ENCODE data around the gene DMRTC1.
"Not testable (repeated sequence)": the region's sequence is repeated elsewhere in the genome, so short reads cannot be mapped to it uniquely, and the experiment has no call there.

DMRTC1 gene

DNA sequence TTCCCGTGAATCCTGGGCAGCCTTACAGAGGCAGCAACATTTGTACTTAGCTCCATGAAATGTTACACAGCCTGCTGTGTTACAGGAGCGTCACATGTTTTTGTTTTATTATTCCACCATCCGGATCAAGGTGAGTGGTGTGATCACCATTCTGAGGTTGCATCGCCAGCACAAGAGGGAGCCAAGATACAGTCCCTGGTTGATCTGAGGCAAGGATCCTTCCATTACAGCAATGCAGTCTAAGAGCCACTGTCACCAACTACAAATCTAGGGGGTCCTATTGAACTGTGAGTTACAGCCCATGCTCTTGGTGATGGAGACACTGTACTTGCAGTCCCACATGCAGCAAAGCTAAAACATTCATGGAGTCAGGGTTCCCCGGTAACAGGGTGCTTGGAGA lies 27.5 kb downstream of the DMRTC1 start:
- H3K4me3 ChIP-seq (ENCODE audit: low read length in 2 of 2), result not testable (repeated sequence)

GRCh38 chrX:72912315-72912714 lies 31.3 kb downstream of the DMRTC1 start, which contains the start of gene FAM236C:
FAM236C (plus strand) TSS chrX:72912615; CDS start chrX:72912715, 100 bp downstream.
- H3K27me3 ChIP-seq (ENCODE audit: control insufficient read depth in 1 of 2, insufficient read depth in 2 of 2, low read length in 2 of 2); H3K4me1 ChIP-seq (ENCODE audit: control insufficient read depth, insufficient read depth, low read length); H3K9me3 ChIP-seq (ENCODE audit: control insufficient read depth in 2 of 2, low read length in 2 of 2); H3K36me3 ChIP-seq (ENCODE audit: control insufficient read depth in 2 of 2, insufficient read depth in 2 of 2, low read length in 2 of 2); H3K4me3 ChIP-seq (ENCODE audit: low read length in 2 of 2); H3K27ac ChIP-seq (ENCODE audit: low read length); H3K9ac ChIP-seq (ENCODE audit: low read length in 2 of 2): not testable (repeated sequence)

More for the DNA sequence above, 27.5 kb downstream of the DMRTC1 start:
- H3K4me1 ChIP-seq (ENCODE audit: control insufficient read depth, insufficient read depth, low read length); H3K27me3 ChIP-seq (ENCODE audit: control insufficient read depth in 1 of 2, insufficient read depth in 2 of 2, low read length in 2 of 2); H3K36me3 ChIP-seq (ENCODE audit: control insufficient read depth in 2 of 2, insufficient read depth in 2 of 2, low read length in 2 of 2); H3K9ac ChIP-seq (ENCODE audit: low read length in 2 of 2); H3K9me3 ChIP-seq (ENCODE audit: control insufficient read depth in 2 of 2, low read length in 2 of 2); H3K27ac ChIP-seq (ENCODE audit: low read length): not testable (repeated sequence)

DNA sequence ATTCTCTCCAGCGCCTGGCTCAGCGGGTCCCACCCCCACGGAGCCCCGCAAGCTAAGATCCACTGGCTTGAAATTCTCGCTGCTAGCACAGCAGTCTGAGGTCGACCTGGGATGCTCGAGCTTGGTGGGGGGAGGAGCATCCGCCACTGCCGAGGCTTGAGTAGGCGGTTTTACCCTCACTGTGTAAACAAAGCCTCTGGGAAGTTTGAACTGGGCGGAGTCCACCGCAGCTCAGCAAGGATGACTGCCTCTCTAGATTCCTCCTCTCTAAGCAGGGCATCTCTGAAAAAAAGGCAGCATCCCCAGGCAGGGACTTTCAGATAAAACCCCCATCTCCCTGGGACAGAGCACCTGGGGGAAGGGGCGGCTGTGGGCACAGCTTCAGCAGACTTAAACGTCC lies 53.9 kb downstream of the DMRTC1 start:
- H3K9ac ChIP-seq (ENCODE audit: low read length in 2 of 2); H3K36me3 ChIP-seq (ENCODE audit: control insufficient read depth in 2 of 2, insufficient read depth in 2 of 2, low read length in 2 of 2); H3K4me3 ChIP-seq (ENCODE audit: low read length in 2 of 2); H3K9me3 ChIP-seq (ENCODE audit: control insufficient read depth in 2 of 2, low read length in 2 of 2); H3K27ac ChIP-seq (ENCODE audit: low read length); H3K4me1 ChIP-seq (ENCODE audit: control insufficient read depth, insufficient read depth, low read length); H3K27me3 ChIP-seq (ENCODE audit: control insufficient read depth in 1 of 2, insufficient read depth in 2 of 2, low read length in 2 of 2): not testable (repeated sequence)

DNA sequence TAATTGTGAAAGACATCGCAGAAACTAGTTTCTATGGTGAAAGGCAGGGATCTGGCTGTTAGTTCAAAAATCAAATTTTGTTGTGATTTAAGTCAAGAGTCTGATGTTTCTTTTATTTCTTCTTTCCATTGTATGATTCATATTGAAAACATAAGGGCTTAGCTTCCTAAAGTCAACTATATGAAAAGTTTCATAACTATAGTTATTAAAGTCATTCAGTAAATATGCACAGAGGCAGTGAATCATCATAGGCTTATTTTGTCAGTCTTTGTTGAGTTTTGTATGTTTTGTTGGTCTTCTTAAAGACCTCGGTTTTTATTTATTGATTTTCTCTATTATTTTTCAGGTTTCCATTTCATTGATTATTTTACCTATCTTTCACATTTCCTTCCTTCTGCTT lies 60.7 kb downstream of the DMRTC1 start:
- H3K9me3 ChIP-seq (ENCODE audit: control insufficient read depth in 2 of 2, low read length in 2 of 2); H3K27me3 ChIP-seq (ENCODE audit: control insufficient read depth in 1 of 2, insufficient read depth in 2 of 2, low read length in 2 of 2); H3K4me1 ChIP-seq (ENCODE audit: control insufficient read depth, insufficient read depth, low read length); H3K36me3 ChIP-seq (ENCODE audit: control insufficient read depth in 2 of 2, insufficient read depth in 2 of 2, low read length in 2 of 2); H3K4me3 ChIP-seq (ENCODE audit: low read length in 2 of 2); H3K27ac ChIP-seq (ENCODE audit: low read length); H3K9ac ChIP-seq (ENCODE audit: low read length in 2 of 2): not testable (repeated sequence)

DNA sequence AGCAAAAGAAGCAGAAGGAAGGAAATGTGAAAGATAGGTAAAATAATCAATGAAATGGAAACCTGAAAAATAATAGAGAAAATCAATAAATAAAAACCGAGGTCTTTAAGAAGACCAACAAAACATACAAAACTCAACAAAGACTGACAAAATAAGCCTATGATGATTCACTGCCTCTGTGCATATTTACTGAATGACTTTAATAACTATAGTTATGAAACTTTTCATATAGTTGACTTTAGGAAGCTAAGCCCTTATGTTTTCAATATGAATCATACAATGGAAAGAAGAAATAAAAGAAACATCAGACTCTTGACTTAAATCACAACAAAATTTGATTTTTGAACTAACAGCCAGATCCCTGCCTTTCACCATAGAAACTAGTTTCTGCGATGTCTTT lies 106.1 kb downstream of the DMRTC1 start:
- H3K36me3 ChIP-seq (ENCODE audit: control insufficient read depth in 2 of 2, insufficient read depth in 2 of 2, low read length in 2 of 2); H3K9ac ChIP-seq (ENCODE audit: low read length in 2 of 2); H3K27ac ChIP-seq (ENCODE audit: low read length); H3K4me1 ChIP-seq (ENCODE audit: control insufficient read depth, insufficient read depth, low read length); H3K27me3 ChIP-seq (ENCODE audit: control insufficient read depth in 1 of 2, insufficient read depth in 2 of 2, low read length in 2 of 2); H3K4me3 ChIP-seq (ENCODE audit: low read length in 2 of 2); H3K9me3 ChIP-seq (ENCODE audit: control insufficient read depth in 2 of 2, low read length in 2 of 2): not testable (repeated sequence)

DNA sequence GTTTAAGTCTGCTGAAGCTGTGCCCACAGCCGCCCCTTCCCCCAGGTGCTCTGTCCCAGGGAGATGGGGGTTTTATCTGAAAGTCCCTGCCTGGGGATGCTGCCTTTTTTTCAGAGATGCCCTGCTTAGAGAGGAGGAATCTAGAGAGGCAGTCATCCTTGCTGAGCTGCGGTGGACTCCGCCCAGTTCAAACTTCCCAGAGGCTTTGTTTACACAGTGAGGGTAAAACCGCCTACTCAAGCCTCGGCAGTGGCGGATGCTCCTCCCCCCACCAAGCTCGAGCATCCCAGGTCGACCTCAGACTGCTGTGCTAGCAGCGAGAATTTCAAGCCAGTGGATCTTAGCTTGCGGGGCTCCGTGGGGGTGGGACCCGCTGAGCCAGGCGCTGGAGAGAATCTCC lies 112.9 kb downstream of the DMRTC1 start:
- not testable (repeated sequence) for H3K4me1 ChIP-seq (ENCODE audit: control insufficient read depth, insufficient read depth, low read length); H3K27ac ChIP-seq (ENCODE audit: low read length); H3K4me3 ChIP-seq (ENCODE audit: low read length in 2 of 2); H3K9me3 ChIP-seq (ENCODE audit: control insufficient read depth in 2 of 2, low read length in 2 of 2); H3K36me3 ChIP-seq (ENCODE audit: control insufficient read depth in 2 of 2, insufficient read depth in 2 of 2, low read length in 2 of 2); H3K9ac ChIP-seq (ENCODE audit: low read length in 2 of 2); H3K27me3 ChIP-seq (ENCODE audit: control insufficient read depth in 1 of 2, insufficient read depth in 2 of 2, low read length in 2 of 2)

Measured in stomach smooth muscle (tissue), 2 donors.